Osteocyte (in vitro differentiated cells): ENCODE measurements around the gene UBA6. TPM values are rescaled to one million over a fixed set of nuclear protein-coding genes. Genes with fewer than 3 reads are reported as not detected.

Experiments
- DNase-seq: peaks from one replicate; pipeline ENCODE4 v3.0.0; 2021; ENCODE audit warnings: mixed read lengths; ENCODE audit not compliant: unreplicated experiment; ENCODE audit errors: extremely low spot score
- H3K27ac Mint-ChIP-seq: one replicate; pipeline ENCODE4 v1.8.0; 2021; ENCODE audit warnings: mild to moderate bottlenecking, mixed read lengths; ENCODE audit not compliant: unreplicated experiment
- H3K27me3 Mint-ChIP-seq: one replicate; pipeline ENCODE4 v1.8.0; 2021; ENCODE audit warnings: mixed read lengths; ENCODE audit not compliant: unreplicated experiment
- H3K36me3 Mint-ChIP-seq: one replicate; pipeline ENCODE4 v1.8.0; 2021; ENCODE audit warnings: mixed read lengths; ENCODE audit not compliant: unreplicated experiment
- H3K4me1 Mint-ChIP-seq: one replicate; pipeline ENCODE4 v1.8.0; 2021; ENCODE audit warnings: mixed read lengths; ENCODE audit not compliant: unreplicated experiment
- H3K4me3 Mint-ChIP-seq: one replicate; pipeline ENCODE4 v1.8.0; 2021; ENCODE audit warnings: mild to moderate bottlenecking, moderate library complexity, mixed read lengths; ENCODE audit not compliant: unreplicated experiment
- H3K9me3 Mint-ChIP-seq: one replicate; pipeline ENCODE4 v1.8.0; 2021; ENCODE audit warnings: mixed read lengths; ENCODE audit not compliant: unreplicated experiment
- CTCF ChIP-seq: fragments of 200-600 bp; sonication (generic); IDR thresholded peaks from 2 replicates; pipeline ENCODE4 v1.5.0; 2021; ENCODE audit warnings: antibody characterized with exemption, mild to moderate bottlenecking, moderate library complexity
- total RNA-seq: library from RNA; stranded (reverse); gene quantifications from 2 replicates; pipeline ENCODE4 v1.2.1, GENCODE V29; 2021

Gene UBA6
- total RNA-seq, 1 donor from 2014 or later, result 59.6 TPM

GRCh38 chr4:67721770-67722597 is 21.0 kb upstream of the UBA6 start:
- no peak for TF ChIP-seq CTCF
- H3K9me3 Mint-ChIP-seq, result peaks cover 3% of the 10 kb centered on the region

GRCh38 chr4:67721315-67721769 is 20.4 kb upstream of the UBA6 start:
- Mint-ChIP-seq H3K4me1 (peaks cover 2% of the 10 kb centered on the region), H3K27me3 (no peaks in the 10 kb centered on the region), H3K9me3 (no peaks in the 10 kb centered on the region), H3K4me3 (no peak overlapping the region), H3K27ac (no peak overlapping the region), H3K36me3 (peaks cover 8% of the 10 kb centered on the region)
- TF ChIP-seq CTCF, result no peak
- DNase-seq, result no peak

More at GRCh38 chr4:67721770-67722597, 21.0 kb upstream of the UBA6 start:
- no peaks in the 10 kb centered on the region for H3K27me3 Mint-ChIP-seq
- no peak overlapping the region for H3K4me3 Mint-ChIP-seq
- H3K36me3 Mint-ChIP-seq, result peaks cover 6% of the 10 kb centered on the region
- peaks cover 2% of the 10 kb centered on the region for H3K4me1 Mint-ChIP-seq
- DNase-seq, result no peak
- H3K27ac Mint-ChIP-seq, result no peak overlapping the region

- DNase-seq, result no peak
- Mint-ChIP-seq H3K4me3 (no peak overlapping the region), H3K4me1 (peaks cover 2% of the 10 kb centered on the region), H3K27ac (no peak overlapping the region), H3K36me3 (peaks cover 8% of the 10 kb centered on the region), H3K27me3 (no peaks in the 10 kb centered on the region), H3K9me3 (no peaks in the 10 kb centered on the region)
- no peak for TF ChIP-seq CTCF
Observed at GRCh38 chr4:67719953-67720617, 19.1 kb upstream of the UBA6 start.

- H3K4me1 Mint-ChIP-seq, result peaks cover 8% of the 10 kb centered on the region
- H3K4me3 Mint-ChIP-seq, result no peak overlapping the region
- DNase-seq, result no peak
- TF ChIP-seq CTCF, result no peak
- no peak overlapping the region for H3K27ac Mint-ChIP-seq
- peaks cover 8% of the 10 kb centered on the region for H3K36me3 Mint-ChIP-seq
- H3K27me3 Mint-ChIP-seq, result no peaks in the 10 kb centered on the region
- no peaks in the 10 kb centered on the region for H3K9me3 Mint-ChIP-seq
Observed at GRCh38 chr4:67718848-67719247, 17.9 kb upstream of the UBA6 start.

- no peak for TF ChIP-seq CTCF
- DNase-seq, result no peak
- Mint-ChIP-seq H3K27ac (no peak overlapping the region), H3K4me1 (peaks cover 13% of the 10 kb centered on the region), H3K4me3 (no peak overlapping the region), H3K36me3 (peaks cover 8% of the 10 kb centered on the region), H3K9me3 (no peaks in the 10 kb centered on the region), H3K27me3 (no peaks in the 10 kb centered on the region)
Observed at GRCh38 chr4:67717586-67717985, 16.6 kb upstream of the UBA6 start.
